Thyroid gland (tissue), 4 donors: ENCODE measurements around the gene SLC2A9. TPM values are rescaled to one million over a fixed set of nuclear protein-coding genes. Genes with fewer than 3 reads are reported as not detected.
"Not testable (repeated sequence)": the region's sequence is repeated elsewhere in the genome, so short reads cannot be mapped to it uniquely, and the experiment has no call there.

ENCODE experiments used
- DNase-seq, 2 donors: peaks; one replicate each; pipeline ENCODE4 v3.0.0-alpha.2; 2019
- H3K27ac ChIP-seq, 3 donors: fragments of 200-600 bp; sonication (generic); 1 replicate in 2 of 3; 2 replicates in 1 of 3; pipeline ENCODE4 v1.5.1; 2016 to 2019; ENCODE audit warnings: mild to moderate bottlenecking in 1 of 3, moderate library complexity in 1 of 3
- H3K27me3 ChIP-seq: fragments of 200-600 bp; sonication (generic); one replicate; pipeline ENCODE4 v1.5.1; 2019
- H3K36me3 ChIP-seq, 2 donors: fragments of 200-600 bp; sonication (generic); one replicate each; pipeline ENCODE4 v1.5.1; 2016 to 2019
- H3K4me1 ChIP-seq, 2 donors: fragments of 200-600 bp; sonication (generic); one replicate each; pipeline ENCODE4 v1.5.1; 2017 to 2019
- H3K4me3 ChIP-seq, 3 donors: fragments of 200-600 bp; sonication (generic); replicated peaks in 1 of 3; 1 replicate in 2 of 3; 2 replicates in 1 of 3; pipeline ENCODE4 v1.5.1; 2016; ENCODE audit warnings: mild to moderate bottlenecking in 1 of 3
- H3K9me3 ChIP-seq: fragments of 200-600 bp; sonication (generic); one replicate; pipeline ENCODE4 v1.5.1; 2017
- POLR2A ChIP-seq, 2 donors: fragments of 450-650 bp; IDR thresholded peaks; one replicate each; pipeline ENCODE4 v1.6.1; 2017; ENCODE audit warnings: antibody characterized with exemption in 2 of 2, mild to moderate bottlenecking in 2 of 2, moderate library complexity in 1 of 2
- WGBS, 2 donors: methylation state at CpG; one replicate each; pipeline ENCODE4 v1.1.5; 2017; 5-methylcytosine and 5-hydroxymethylcytosine counted together
- intact Hi-C: fragments of 100-400 bp; cut with DNase I; formaldehyde crosslinking; loops from one replicate; pipeline ENCODE4 v1.15.1; 2023
- total RNA-seq, 4 donors: library from RNA; depleted of rRNA; stranded (reverse); fragments of >200 nt; gene quantifications; one replicate each; pipeline ENCODE4 v1.2.3, GENCODE V29; 2016
- TF ChIP-seq, protein P1 (sequence below), 6 experiments: fragments of 200-600 bp in 3 of 6; fragments of 450-650 bp in 3 of 6; sonication (generic) in 3 of 6; IDR thresholded peaks; one replicate each; pipeline ENCODE4 v1.5.1; 2016 to 2019; ENCODE audit warnings: antibody characterized with exemption in 6 of 6, mild to moderate bottlenecking in 2 of 6, inconsistent platforms in 1 of 6, moderate library complexity in 1 of 6

Gene SLC2A9
- total RNA-seq, 4 donors from 2014 or later = 5.0 to 21.2 (median 9.2) TPM

DNA sequence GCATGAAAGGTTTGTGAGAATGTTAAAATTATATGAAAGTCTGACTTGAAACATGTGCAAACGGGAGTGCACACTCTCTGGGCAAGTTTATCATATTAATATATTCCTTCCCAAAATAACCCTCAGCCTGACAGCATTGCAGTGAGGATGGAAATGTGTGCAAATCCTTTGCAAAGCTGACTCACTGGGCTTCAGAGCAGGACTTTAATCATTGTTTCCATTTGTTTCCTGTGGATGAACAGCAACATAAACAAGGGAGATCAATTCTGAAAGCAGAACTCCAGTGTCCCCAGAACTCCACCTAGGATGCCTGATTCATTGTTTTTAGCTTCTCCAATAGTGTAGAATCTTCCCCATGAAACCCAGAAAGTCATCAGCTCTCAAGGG lies 32.9 kb downstream of the SLC2A9 start:
- no peak for DNase-seq
- Histone ChIP-seq H3K4me1 (peaks cover 8 to 10% of the 10 kb centered on the region in 2 donors), H3K9me3 (no peaks in the 10 kb centered on the region), H3K27me3 (no peaks in the 10 kb centered on the region), H3K4me3 (no peak overlapping the region), H3K36me3 (no peaks in the 10 kb centered on the region), H3K27ac (no peak overlapping the region)
- TF ChIP-seq, protein P1, sequence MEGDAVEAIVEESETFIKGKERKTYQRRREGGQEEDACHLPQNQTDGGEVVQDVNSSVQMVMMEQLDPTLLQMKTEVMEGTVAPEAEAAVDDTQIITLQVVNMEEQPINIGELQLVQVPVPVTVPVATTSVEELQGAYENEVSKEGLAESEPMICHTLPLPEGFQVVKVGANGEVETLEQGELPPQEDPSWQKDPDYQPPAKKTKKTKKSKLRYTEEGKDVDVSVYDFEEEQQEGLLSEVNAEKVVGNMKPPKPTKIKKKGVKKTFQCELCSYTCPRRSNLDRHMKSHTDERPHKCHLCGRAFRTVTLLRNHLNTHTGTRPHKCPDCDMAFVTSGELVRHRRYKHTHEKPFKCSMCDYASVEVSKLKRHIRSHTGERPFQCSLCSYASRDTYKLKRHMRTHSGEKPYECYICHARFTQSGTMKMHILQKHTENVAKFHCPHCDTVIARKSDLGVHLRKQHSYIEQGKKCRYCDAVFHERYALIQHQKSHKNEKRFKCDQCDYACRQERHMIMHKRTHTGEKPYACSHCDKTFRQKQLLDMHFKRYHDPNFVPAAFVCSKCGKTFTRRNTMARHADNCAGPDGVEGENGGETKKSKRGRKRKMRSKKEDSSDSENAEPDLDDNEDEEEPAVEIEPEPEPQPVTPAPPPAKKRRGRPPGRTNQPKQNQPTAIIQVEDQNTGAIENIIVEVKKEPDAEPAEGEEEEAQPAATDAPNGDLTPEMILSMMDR (IDR thresholded peaks at IDR 0.05) = no peak
- TF ChIP-seq POLR2A (IDR thresholded peaks at IDR 0.05) = no peak
- intact Hi-C loops = no loop called here
- 68 to 85% methylated on average over 1 of the region's 1 CpG for WGBS, 2 donors

DNA sequence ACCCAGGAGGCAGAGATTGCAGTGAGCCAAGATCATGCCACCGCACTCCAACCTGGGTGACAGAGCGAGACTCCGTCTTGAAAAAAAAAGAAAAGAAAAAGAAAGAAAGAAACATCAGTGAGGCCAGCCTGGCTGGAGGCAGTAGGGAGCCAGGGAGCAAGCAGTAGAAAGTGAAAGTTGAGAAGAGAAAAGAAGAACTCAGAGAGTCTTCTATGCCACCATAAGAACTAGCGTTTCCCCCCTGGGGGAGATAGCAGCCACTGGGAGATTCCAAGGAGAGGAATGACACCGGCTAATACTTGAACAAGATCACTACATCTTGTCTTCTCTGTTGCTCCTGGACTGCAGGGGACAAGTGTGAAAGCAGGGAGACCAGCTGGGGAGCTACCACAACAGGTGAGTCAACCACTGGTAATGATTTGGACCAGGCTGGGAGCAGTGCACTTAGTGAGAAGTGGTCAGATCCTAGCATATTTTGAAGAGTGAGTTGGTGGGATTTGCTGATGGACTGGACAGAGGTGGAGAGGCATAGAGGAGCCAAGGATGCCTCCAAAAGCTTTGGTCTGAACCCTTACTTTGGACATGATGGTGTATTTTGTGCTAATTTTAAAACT lies 33.4 kb downstream of the SLC2A9 start:
- Histone ChIP-seq H3K27ac (no peak overlapping the region), H3K4me1 (peaks cover 8 to 10% of the 10 kb centered on the region in 2 donors), H3K9me3 (no peaks in the 10 kb centered on the region), H3K27me3 (no peaks in the 10 kb centered on the region), H3K36me3 (no peaks in the 10 kb centered on the region), H3K4me3 (no peak overlapping the region)
- intact Hi-C loops = no loop called here
- no peak for DNase-seq
- TF ChIP-seq, protein P1 (IDR thresholded peaks at IDR 0.05) = no peak
- TF ChIP-seq POLR2A (IDR thresholded peaks at IDR 0.05) = no peak
- 93 to 95% methylated on average over 5 of the region's 5 CpGs for WGBS, 2 donors

- Histone ChIP-seq H3K9me3 (no peaks in the 10 kb centered on the region), H3K4me1 (no peaks in the 10 kb centered on the region), H3K4me3 (no peak overlapping the region), H3K36me3 (no peaks in the 10 kb centered on the region), H3K27ac (no peak overlapping the region), H3K27me3 (no peaks in the 10 kb centered on the region)
- intact Hi-C loops = no loop called here
- TF ChIP-seq, protein P1 (IDR thresholded peaks at IDR 0.05) = no peak
- no peak for TF ChIP-seq POLR2A (IDR thresholded peaks at IDR 0.05)
- no peak for DNase-seq
- 93 to 95% methylated on average over 7 of the region's 7 CpGs for WGBS, 2 donors
Observed at GRCh38 chr4:9984621-9985020, 36.7 kb downstream of the SLC2A9 start.

GRCh38 chr4:9983211-9983610 lies 38.1 kb downstream of the SLC2A9 start:
- Histone ChIP-seq H3K27ac (no peak overlapping the region), H3K27me3 (no peaks in the 10 kb centered on the region), H3K36me3 (no peaks in the 10 kb centered on the region), H3K4me3 (no peak overlapping the region), H3K9me3 (no peaks in the 10 kb centered on the region), H3K4me1 (no peaks in the 10 kb centered on the region)
- intact Hi-C loops = no loop called here
- DNase-seq = no peak
- 90 to 93% methylated on average over 5 to 6 of the region's 6 CpGs for WGBS, 2 donors
- no peak for TF ChIP-seq POLR2A (IDR thresholded peaks at IDR 0.05)
- TF ChIP-seq, protein P1 (IDR thresholded peaks at IDR 0.05) = no peak

DNA sequence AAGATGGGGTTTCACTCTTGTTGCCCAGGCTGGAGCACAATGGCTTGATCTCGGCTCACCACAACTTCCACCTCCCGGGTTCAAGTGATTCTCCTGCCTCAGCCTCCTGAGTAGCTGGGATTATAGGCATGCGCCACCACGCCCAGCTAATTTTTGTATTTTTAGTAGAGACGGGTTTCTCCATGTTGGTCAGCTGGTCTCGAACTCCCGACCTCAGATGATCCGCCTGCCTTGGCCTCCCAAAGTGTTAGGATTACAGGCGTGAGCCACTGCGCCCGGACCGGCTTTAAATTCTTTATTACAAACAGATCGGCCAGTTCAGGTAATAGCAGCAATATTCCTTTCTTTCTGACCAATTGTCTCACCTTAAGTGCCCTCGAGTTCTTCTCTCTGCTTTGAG lies 39.4 kb downstream of the SLC2A9 start:
- intact Hi-C loops, H3K4me3 ChIP-seq, H3K4me1 ChIP-seq: not testable (repeated sequence)

More for the DNA sequence above, 39.4 kb downstream of the SLC2A9 start:
- DNase-seq, H3K36me3 ChIP-seq, H3K9me3 ChIP-seq, H3K27me3 ChIP-seq, H3K27ac ChIP-seq: not testable (repeated sequence)
- 83 to 88% methylated on average over 14 of the region's 14 CpGs for WGBS, 2 donors
